Astrocyte (in vitro differentiated cells and primary cell): Measurements from ENCODE around the gene EFCAB10. TPM values are rescaled to one million over a fixed set of nuclear protein-coding genes. Genes with fewer than 3 reads are reported as not detected.

ENCODE experiments used
- DNase-seq: peaks from one replicate; pipeline ENCODE4 v3.0.0-alpha.2; 2010; ENCODE audit warnings: low read depth
- FAIRE-seq: peaks from 2 replicates; lab custom pipeline; 2011; peaks lifted over from hg19 to GRCh38; lab: Jason Lieb, UNC
- H2AFZ ChIP-seq: 2 replicates; pipeline ENCODE4 v1.6.0; 2012; ENCODE audit warnings: low read depth, low read length, inconsistent platforms
- H3K27ac ChIP-seq: 2 replicates; pipeline ENCODE4 v1.5.1; 2011; ENCODE audit warnings: low read depth, low read length, inconsistent platforms
- H3K27me3 ChIP-seq: 2 replicates; pipeline ENCODE4 v1.6.0; 2011; ENCODE audit warnings: low read length, inconsistent platforms; ENCODE audit not compliant: insufficient read depth
- H3K36me3 ChIP-seq: 2 replicates; pipeline ENCODE4 v1.5.1; 2011; ENCODE audit warnings: low read length, inconsistent platforms; ENCODE audit not compliant: insufficient read depth
- H3K4me1 ChIP-seq: 2 replicates; pipeline ENCODE4 v1.5.1; 2011; ENCODE audit warnings: low read length, inconsistent platforms; ENCODE audit not compliant: insufficient read depth
- H3K4me2 ChIP-seq: 2 replicates; pipeline ENCODE4 v1.6.0; 2012; ENCODE audit warnings: low read length, inconsistent platforms
- H3K4me3 ChIP-seq: 2 replicates; pipeline ENCODE4 v1.5.1; 2011; ENCODE audit warnings: low read depth, mild to moderate bottlenecking, low read length, inconsistent platforms; ENCODE audit not compliant: insufficient read depth
- H3K79me2 ChIP-seq: 2 replicates; pipeline ENCODE4 v1.6.0; 2012; ENCODE audit warnings: mild to moderate bottlenecking, low read length, inconsistent platforms; ENCODE audit not compliant: insufficient read depth
- H3K9ac ChIP-seq: 2 replicates; pipeline ENCODE4 v1.6.0; 2012; ENCODE audit warnings: mild to moderate bottlenecking, low read length, inconsistent platforms
- H3K9me3 ChIP-seq: 2 replicates; pipeline ENCODE4 v1.5.1; 2012; ENCODE audit warnings: low read depth, mild to moderate bottlenecking, low read length, inconsistent platforms; ENCODE audit not compliant: insufficient read depth
- H4K20me1 ChIP-seq: 2 replicates; pipeline ENCODE4 v1.6.0; 2012; ENCODE audit warnings: low read length, inconsistent platforms; ENCODE audit not compliant: insufficient read depth
- H3K27ac Mint-ChIP-seq: one replicate; pipeline ENCODE4 v1.8.0; 2021; ENCODE audit warnings: mild to moderate bottlenecking, mixed read lengths; ENCODE audit not compliant: unreplicated experiment
- H3K27me3 Mint-ChIP-seq: one replicate; pipeline ENCODE4 v1.8.0; 2021; ENCODE audit warnings: low read depth, mixed read lengths; ENCODE audit not compliant: unreplicated experiment
- H3K36me3 Mint-ChIP-seq: one replicate; pipeline ENCODE4 v1.8.0; 2021; ENCODE audit warnings: low read depth, mixed read lengths; ENCODE audit not compliant: unreplicated experiment
- H3K4me1 Mint-ChIP-seq: one replicate; pipeline ENCODE4 v1.8.0; 2021; ENCODE audit warnings: low read depth, mixed read lengths; ENCODE audit not compliant: unreplicated experiment
- H3K4me3 Mint-ChIP-seq: one replicate; pipeline ENCODE4 v1.8.0; 2021; ENCODE audit warnings: mild to moderate bottlenecking, moderate library complexity, mixed read lengths; ENCODE audit not compliant: unreplicated experiment
- H3K9me3 Mint-ChIP-seq: one replicate; pipeline ENCODE4 v1.8.0; 2021; ENCODE audit warnings: mild to moderate bottlenecking, mixed read lengths; ENCODE audit not compliant: unreplicated experiment
- EZH2 ChIP-seq: IDR thresholded peaks from 2 replicates; pipeline ENCODE4 v1.6.1; 2012; ENCODE audit warnings: mild to moderate bottlenecking, low read length, inconsistent platforms; ENCODE audit not compliant: insufficient read depth
- total RNA-seq: library from RNA; stranded (reverse); gene quantifications from 2 replicates; pipeline ENCODE4 v1.2.1, GENCODE V29; 2021
- TF ChIP-seq, protein P1 (sequence below): IDR thresholded peaks from 2 replicates; pipeline ENCODE4 v1.5.1; 2011; ENCODE audit warnings: low read depth, mild to moderate bottlenecking, inconsistent platforms, low read length, moderate library complexity; ENCODE audit not compliant: insufficient read depth

Gene EFCAB10
- total RNA-seq, 1 donor from 2014 or later = 0.52 TPM

DNA sequence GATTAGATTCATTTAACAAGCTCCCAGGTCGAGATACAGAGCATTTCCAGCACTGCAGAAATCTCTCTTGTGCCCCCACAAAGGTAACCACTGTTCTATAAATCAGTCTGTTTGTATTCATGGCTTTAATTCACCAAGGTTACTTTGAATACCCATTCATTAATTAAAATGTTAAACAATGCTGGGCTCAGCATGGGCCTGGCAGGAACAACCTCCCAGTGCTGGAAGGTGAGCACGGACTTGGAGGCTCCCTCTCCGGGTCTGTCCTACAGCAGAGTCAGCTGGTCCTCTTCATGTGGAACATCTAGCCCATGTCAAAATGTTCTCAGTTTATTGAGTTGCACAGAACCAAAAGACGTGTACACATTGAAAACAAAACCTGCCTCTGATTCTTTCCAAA lies 15.6 kb upstream of the EFCAB10 start:
- no peak for TF ChIP-seq EZH2
- TF ChIP-seq, protein P1, sequence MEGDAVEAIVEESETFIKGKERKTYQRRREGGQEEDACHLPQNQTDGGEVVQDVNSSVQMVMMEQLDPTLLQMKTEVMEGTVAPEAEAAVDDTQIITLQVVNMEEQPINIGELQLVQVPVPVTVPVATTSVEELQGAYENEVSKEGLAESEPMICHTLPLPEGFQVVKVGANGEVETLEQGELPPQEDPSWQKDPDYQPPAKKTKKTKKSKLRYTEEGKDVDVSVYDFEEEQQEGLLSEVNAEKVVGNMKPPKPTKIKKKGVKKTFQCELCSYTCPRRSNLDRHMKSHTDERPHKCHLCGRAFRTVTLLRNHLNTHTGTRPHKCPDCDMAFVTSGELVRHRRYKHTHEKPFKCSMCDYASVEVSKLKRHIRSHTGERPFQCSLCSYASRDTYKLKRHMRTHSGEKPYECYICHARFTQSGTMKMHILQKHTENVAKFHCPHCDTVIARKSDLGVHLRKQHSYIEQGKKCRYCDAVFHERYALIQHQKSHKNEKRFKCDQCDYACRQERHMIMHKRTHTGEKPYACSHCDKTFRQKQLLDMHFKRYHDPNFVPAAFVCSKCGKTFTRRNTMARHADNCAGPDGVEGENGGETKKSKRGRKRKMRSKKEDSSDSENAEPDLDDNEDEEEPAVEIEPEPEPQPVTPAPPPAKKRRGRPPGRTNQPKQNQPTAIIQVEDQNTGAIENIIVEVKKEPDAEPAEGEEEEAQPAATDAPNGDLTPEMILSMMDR = no peak
- Histone ChIP-seq H3K4me2 (no peak overlapping the region), H3K27ac (no peak overlapping the region), H4K20me1 (no peaks in the 10 kb centered on the region), H2AFZ (no peak overlapping the region), H3K4me1 (no peaks in the 10 kb centered on the region), H3K27me3 (no peaks in the 10 kb centered on the region), H3K79me2 (no peaks in the 10 kb centered on the region), H3K4me3 (no peak overlapping the region), H3K36me3 (no peaks in the 10 kb centered on the region), H3K9me3 (no peaks in the 10 kb centered on the region), H3K9ac (no peak overlapping the region)
- Mint-ChIP-seq H3K27me3 (no peaks in the 10 kb centered on the region), H3K4me3 (no peak overlapping the region), H3K27ac (no peak overlapping the region), H3K9me3 (peaks cover 1% of the 10 kb centered on the region), H3K36me3 (no peaks in the 10 kb centered on the region), H3K4me1 (peaks cover 6% of the 10 kb centered on the region)
- DNase-seq (no peak), FAIRE-seq (no peak)

DNA sequence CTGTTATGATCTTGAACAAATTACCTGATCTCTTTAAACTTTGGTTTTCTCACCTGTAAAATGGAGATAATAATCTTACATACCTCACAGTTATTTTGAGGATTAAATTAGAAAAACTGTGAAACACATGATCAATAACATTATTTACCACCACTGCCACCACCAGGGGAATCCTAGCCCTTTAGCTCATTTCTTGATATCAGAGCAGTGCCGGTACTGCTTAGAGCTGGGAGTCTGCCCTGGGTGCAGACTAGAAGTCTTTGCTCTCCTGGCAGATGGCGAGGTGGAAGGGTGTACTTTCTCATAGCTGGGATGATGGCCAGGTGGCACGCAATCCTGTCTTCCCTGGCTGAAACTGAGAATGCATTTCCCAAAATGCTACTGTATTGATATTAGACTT lies 12.7 kb upstream of the EFCAB10 start:
- Histone ChIP-seq H3K4me3 (no peak overlapping the region), H4K20me1 (no peaks in the 10 kb centered on the region), H2AFZ (no peak overlapping the region), H3K27ac (no peak overlapping the region), H3K36me3 (no peaks in the 10 kb centered on the region), H3K4me1 (no peaks in the 10 kb centered on the region), H3K79me2 (no peaks in the 10 kb centered on the region), H3K27me3 (no peaks in the 10 kb centered on the region), H3K9me3 (no peaks in the 10 kb centered on the region), H3K4me2 (no peak overlapping the region), H3K9ac (no peak overlapping the region)
- Mint-ChIP-seq H3K4me1 (peaks cover 2% of the 10 kb centered on the region), H3K27me3 (no peaks in the 10 kb centered on the region), H3K4me3 (no peak overlapping the region), H3K9me3 (no peaks in the 10 kb centered on the region), H3K36me3 (no peaks in the 10 kb centered on the region), H3K27ac (no peak overlapping the region)
- TF ChIP-seq, protein P1 = no peak
- TF ChIP-seq EZH2 = no peak
- DNase-seq = no peak
- FAIRE-seq = no peak

DNA sequence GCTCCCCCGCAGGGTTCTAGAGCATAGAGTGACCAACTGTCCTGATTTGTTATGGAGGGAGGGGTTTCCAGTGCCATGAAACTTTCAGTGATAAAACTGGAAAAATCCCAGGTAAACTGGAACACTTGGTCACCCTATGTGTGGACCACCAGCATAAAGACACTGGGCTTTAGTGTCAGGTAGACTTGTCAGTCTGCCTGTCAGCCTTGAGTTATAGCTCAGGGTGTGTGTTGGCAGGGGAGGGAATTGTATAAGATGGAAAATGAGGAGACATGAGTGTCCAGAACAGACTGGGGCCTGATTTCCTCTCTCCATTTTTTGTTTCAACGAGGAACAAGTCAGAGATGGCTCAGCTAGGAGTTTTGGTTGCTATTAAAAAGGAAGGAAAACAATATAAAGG lies 10.2 kb upstream of the EFCAB10 start:
- H3K4me3 Mint-ChIP-seq = no peak overlapping the region
- no peaks in the 10 kb centered on the region for H3K27me3 ChIP-seq
- H3K36me3 ChIP-seq = no peaks in the 10 kb centered on the region
- FAIRE-seq = no peak
- no peak overlapping the region for H2AFZ ChIP-seq
- no peak overlapping the region for H3K4me2 ChIP-seq
- no peak overlapping the region for H3K27ac Mint-ChIP-seq
- no peaks in the 10 kb centered on the region for H3K9me3 Mint-ChIP-seq
- no peaks in the 10 kb centered on the region for H4K20me1 ChIP-seq
- H3K9ac ChIP-seq = no peak overlapping the region
- no peak overlapping the region for H3K4me3 ChIP-seq
- peaks cover 8% of the 10 kb centered on the region for H3K4me1 Mint-ChIP-seq
- TF ChIP-seq, protein P1 = no peak
- TF ChIP-seq EZH2 = no peak
- no peak for DNase-seq
- H3K27me3 Mint-ChIP-seq = no peaks in the 10 kb centered on the region
- H3K36me3 Mint-ChIP-seq = no peaks in the 10 kb centered on the region
- H3K27ac ChIP-seq = no peak overlapping the region
- H3K4me1 ChIP-seq = no peaks in the 10 kb centered on the region
- no peaks in the 10 kb centered on the region for H3K79me2 ChIP-seq
- H3K9me3 ChIP-seq = no peaks in the 10 kb centered on the region
